HG03139 (cell line): ENCODE measurements around the gene CSNK1G3.
A peak's percentile ranks its signal among the peaks of the same experiment; 100 is the strongest.

Source experiments
- ATAC-seq: cut with Tn5 transposase; IDR thresholded peaks from one replicate; pipeline ENCODE4 v1.9.1; 2021; ENCODE audit not compliant: unreplicated experiment

Gene CSNK1G3

DNA sequence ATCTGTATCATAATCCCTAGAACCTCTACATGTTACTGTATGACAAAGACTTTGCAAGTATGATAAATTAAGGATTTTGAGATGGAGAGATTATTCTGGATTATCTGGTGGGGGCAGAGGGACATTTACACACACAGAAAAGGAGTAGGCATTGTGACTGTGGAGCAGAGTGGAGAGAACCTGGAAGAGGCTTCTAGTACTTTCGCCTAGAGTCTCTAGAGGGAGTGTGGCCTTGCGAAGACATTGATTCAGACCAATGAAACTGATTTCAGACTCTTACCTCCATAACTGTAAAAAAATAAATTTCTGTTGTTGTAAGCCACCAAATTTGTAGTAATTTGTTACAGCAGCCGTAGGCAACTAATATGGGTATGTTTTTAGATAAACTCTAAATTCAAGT, 45.9 kb downstream of the CSNK1G3 start:
- no peak for ATAC-seq

DNA sequence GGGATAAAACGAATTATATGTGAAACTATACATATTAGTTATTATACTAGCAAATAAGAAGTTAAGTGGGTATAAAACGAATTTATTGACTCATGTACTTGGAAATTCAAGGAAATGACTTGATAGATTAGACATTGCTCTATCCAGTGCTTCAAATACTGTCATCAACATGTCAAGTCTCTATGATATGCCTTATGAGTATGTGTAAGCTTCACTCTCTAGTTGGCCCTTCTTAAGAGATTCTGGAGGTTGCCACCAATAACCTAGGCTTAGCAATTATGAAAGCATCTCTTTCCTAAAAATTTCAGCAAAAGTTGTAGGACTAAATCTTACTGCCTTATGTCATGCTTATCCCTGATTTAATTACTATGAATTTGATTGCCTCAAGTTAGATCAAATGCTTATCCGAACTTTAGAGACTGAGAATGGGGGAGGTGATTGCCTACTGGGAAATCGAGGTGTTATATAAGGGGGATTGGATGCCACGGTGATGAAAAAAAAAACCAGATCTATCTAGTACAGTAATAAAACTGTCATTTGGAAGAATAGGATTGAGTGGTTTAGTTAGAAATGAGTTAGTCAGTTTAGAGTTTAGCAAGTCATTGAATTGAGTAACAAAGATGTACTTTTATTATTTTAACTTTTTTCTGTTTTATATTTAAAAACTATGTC, 46.9 kb downstream of the CSNK1G3 start:
- ATAC-seq: no peak

DNA sequence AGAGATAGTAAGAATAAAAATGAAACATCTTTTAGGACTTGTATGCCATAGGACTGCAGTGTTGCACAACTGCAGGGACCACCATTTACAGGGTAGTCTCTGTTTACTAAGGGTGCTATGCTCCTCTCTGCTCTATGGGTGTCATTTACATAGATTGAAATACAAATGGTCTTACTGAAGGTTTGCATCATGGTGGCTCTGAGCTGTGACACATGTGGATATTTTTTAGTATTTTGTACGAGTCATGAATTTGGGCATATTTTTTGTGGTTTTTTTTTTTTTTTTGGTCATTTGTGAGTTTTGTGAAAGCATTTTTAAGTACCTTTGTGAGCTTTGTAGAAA, 47.4 kb downstream of the CSNK1G3 start:
- ATAC-seq: no peak

GRCh38 chr5:123561230-123561629, 49.3 kb downstream of the CSNK1G3 start:
- no peak for ATAC-seq

DNA sequence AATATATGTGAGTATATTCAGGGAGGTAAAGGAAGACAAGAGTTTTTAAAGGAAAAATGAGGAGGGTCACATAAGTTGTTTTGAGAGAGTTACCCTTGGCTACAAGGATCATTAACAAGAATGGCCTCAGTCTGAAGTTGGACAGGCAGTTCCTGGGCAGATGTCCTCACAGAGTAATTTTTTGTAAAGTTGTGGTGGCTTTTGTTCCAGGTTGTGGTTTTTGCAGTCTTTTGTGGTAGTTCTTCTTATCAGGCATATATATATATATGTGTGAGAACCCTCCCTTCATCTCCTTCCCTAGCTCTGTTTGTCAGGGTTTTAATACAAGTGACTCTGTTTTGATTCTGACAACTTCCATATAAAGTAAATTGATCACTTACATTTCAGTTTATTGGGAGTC, 60.0 kb downstream of the CSNK1G3 start:
- ATAC-seq: no peak

- no peak for ATAC-seq
Observed at GRCh38 chr5:123578390-123578789, 66.4 kb downstream of the CSNK1G3 start.

- no peak for ATAC-seq
Observed at GRCh38 chr5:123579410-123579809, 67.4 kb downstream of the CSNK1G3 start.

GRCh38 chr5:123582550-123583285, 70.7 kb downstream of the CSNK1G3 start:
- no peak for ATAC-seq

GRCh38 chr5:123585871-123586270, 73.9 kb downstream of the CSNK1G3 start:
- ATAC-seq: no peak

- ATAC-seq: no peak
Observed at GRCh38 chr5:123594434-123594833, 82.5 kb downstream of the CSNK1G3 start.

- ATAC-seq: no peak
Observed at GRCh38 chr5:123597018-123597417, 85.0 kb downstream of the CSNK1G3 start.

DNA sequence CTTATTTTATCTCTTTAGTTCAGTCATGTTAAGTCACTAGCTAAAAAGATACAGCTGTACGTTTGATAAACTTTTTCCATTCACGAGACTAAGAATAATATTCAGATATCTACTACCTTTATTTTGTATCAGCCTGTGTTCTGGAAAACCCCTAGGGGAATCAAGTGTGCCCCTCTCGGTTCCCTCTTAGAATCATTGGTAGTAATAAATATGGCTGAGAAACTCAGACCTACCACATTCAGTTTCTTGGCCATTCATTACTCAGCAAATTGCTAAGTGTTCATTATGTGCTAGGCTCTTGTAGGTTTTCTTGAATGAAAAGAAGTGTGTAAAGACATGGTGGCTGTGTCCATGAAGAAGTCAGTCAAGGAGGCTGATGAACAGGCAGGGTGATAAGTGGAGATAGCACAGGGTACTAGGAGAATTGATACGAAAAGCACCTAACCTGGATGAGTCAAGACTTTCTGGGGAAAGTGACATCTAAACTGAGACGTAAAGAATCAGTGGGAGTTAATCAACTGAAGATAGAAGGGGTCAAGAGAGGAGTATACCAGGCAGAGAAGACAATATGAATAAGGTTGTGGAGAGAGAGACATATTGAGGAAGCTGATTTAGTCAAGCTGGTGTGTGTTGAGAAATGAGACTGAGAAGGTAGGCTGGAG, 86.2 kb downstream of the CSNK1G3 start:
- ATAC-seq: no peak

- no peak for ATAC-seq
Observed at GRCh38 chr5:123599171-123599570, 87.2 kb downstream of the CSNK1G3 start.

DNA sequence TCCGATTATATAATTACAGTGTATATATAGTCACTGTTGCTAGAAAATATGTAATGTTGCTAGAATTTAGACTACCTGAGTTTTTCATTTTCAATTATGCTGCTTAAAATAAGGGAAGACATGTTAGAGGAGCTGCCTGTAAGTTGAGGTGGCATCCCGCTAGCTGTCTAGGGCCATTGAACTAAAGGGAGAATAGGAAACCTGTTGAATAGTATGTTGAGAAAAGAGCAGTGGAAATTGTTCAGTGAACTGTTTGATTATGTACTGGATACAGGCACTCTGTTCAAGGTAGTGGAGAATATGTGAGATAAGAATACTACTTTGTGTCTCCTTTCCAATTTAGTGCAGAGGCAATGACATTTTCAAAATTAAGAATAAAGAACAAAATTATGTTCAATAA, 89.6 kb downstream of the CSNK1G3 start:
- no peak for ATAC-seq

DNA sequence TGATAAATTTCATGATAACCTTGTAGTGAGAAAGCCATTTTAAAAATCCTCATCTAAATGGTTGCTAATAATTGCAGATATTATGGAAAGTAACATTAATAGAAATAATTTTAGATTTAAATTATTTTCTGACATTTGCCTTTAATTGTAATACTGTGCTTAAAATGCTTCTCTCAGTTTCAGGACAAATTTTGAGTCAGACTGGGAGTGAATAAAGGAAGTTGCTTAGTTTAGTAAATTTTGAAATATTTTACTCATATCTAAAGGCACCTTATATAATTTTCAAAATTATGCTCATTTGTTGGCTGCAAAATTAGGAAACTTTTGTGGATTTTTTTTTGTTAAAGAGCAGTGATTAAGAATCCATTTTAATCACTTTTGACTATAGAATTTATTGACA, 93.8 kb downstream of the CSNK1G3 start:
- no peak for ATAC-seq

- ATAC-seq: no peak
Observed at GRCh38 chr5:123610209-123610608, 98.2 kb downstream of the CSNK1G3 start.

- ATAC-seq: peak; percentile 53
Observed at GRCh38 chr5:123610665-123611405, 98.9 kb downstream of the CSNK1G3 start.

GRCh38 chr5:123611406-123611709, 99.4 kb downstream of the CSNK1G3 start:
- no peak for ATAC-seq

- ATAC-seq: no peak
Observed at GRCh38 chr5:123617561-123617960, 105.6 kb downstream of the CSNK1G3 start.

- ATAC-seq: no peak
Observed at GRCh38 chr5:123626051-123626450, 114.1 kb downstream of the CSNK1G3 start.

DNA sequence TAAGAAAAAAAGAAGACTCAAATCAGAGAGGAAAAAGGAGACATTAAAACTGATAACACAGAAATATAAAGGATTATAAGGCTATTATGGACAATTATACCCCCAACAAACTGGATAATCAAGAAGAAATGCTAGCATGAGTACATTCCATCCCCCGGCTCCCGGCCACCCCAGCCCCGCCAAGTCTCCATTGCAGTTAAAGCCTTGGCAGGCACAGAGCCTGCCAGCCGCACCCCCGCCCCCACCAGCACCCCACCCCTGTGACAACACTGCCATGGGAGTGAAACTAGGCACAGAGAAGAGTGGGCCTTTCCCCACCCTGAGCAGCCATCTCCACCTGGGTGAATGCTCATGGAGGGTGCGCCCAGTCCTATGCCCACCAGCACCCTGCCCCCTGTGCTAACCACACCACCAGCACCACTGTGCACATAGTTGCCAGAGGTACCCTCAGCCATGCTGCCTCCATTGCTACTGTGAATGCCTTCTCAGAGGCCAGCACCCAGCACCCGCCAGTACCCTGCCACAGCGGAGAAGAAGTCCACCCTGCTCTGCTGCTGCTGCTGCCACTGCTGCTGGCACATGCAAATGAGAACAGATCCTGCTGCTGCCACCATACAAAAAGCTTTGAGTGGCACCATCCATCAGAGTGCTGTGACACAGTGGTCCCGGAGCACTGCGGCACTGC, 117.0 kb downstream of the CSNK1G3 start:
- no peak for ATAC-seq
